Mesenchymal stem cell (in vitro differentiated cells and primary cell): ENCODE results near the gene NDUFA12.

Experiments used
- DNase-seq: peaks from one replicate; pipeline ENCODE4 v3.0.0-alpha.2; 2013
- H2AFZ ChIP-seq: one replicate; pipeline ENCODE4 v1.6.1; 2013; ENCODE audit warnings: low read depth, mild to moderate bottlenecking, control low read depth, inconsistent platforms, low read length, moderate library complexity
- H2AK5ac ChIP-seq: 2 replicates; pipeline ENCODE4 v1.6.1; 2013; ENCODE audit warnings: low read length, moderate library complexity, mild to moderate bottlenecking, inconsistent platforms; ENCODE audit not compliant: severe bottlenecking
- H2BK120ac ChIP-seq: one replicate; pipeline ENCODE4 v1.6.1; 2013; ENCODE audit warnings: low read depth, mild to moderate bottlenecking, inconsistent platforms, low read length, moderate library complexity
- H2BK12ac ChIP-seq, 2 experiments: one replicate each; pipeline ENCODE4 v1.6.1; 2013; ENCODE audit warnings: inconsistent platforms in 2 of 2, low read length in 2 of 2, mild to moderate bottlenecking in 2 of 2, moderate library complexity in 2 of 2, control low read depth in 1 of 2
- H2BK15ac ChIP-seq: one replicate; pipeline ENCODE4 v1.6.1; 2013; ENCODE audit warnings: mild to moderate bottlenecking, low read depth, inconsistent platforms; ENCODE audit not compliant: poor library complexity, severe bottlenecking
- H2BK5ac ChIP-seq: 2 replicates; pipeline ENCODE4 v1.6.1; 2013; ENCODE audit warnings: low read depth, mild to moderate bottlenecking, low read length, control low read depth, inconsistent platforms; ENCODE audit not compliant: poor library complexity, severe bottlenecking
- H3K14ac ChIP-seq, 2 experiments: one replicate each; pipeline ENCODE4 v1.6.1; 2013; ENCODE audit warnings: inconsistent platforms in 2 of 2, low read length in 2 of 2, control low read depth in 1 of 2, mild to moderate bottlenecking in 1 of 2, moderate library complexity in 1 of 2
- H3K18ac ChIP-seq, 2 experiments: one replicate each; pipeline ENCODE4 v1.6.1; 2013; ENCODE audit warnings: inconsistent platforms in 2 of 2, low read length in 2 of 2, control low read depth in 1 of 2, low read depth in 1 of 2, mild to moderate bottlenecking in 1 of 2
- H3K23ac ChIP-seq, 2 experiments: one replicate each; pipeline ENCODE4 v1.6.1; 2013; ENCODE audit warnings: inconsistent platforms in 2 of 2, low read length in 2 of 2, mild to moderate bottlenecking in 2 of 2, moderate library complexity in 2 of 2, control low read depth in 1 of 2
- H3K27ac ChIP-seq: 2 replicates; pipeline ENCODE4 v1.5.1; 2013; ENCODE audit warnings: mild to moderate bottlenecking, moderate library complexity, low read length, control low read depth, inconsistent platforms; ENCODE audit not compliant: poor library complexity, severe bottlenecking
- H3K27me3 ChIP-seq, 2 experiments: 2 replicates each; pipeline versions ENCODE4 v1.6.1 to v1.7.0; 2013; ENCODE audit warnings: low read length in 2 of 2, mild to moderate bottlenecking in 2 of 2, moderate library complexity in 2 of 2, control low read depth in 1 of 2, inconsistent platforms in 1 of 2; ENCODE audit not compliant: control insufficient read depth in 1 of 2, insufficient read depth in 1 of 2
- H3K36me3 ChIP-seq, 2 experiments: 2 replicates each; pipeline versions ENCODE4 v1.6.1 to v1.7.0; 2013; ENCODE audit warnings: low read length in 2 of 2, control low read depth in 1 of 2, inconsistent platforms in 1 of 2, low read depth in 1 of 2, mild to moderate bottlenecking in 1 of 2; ENCODE audit not compliant: insufficient read depth in 2 of 2, control insufficient read depth in 1 of 2
- H3K4ac ChIP-seq, 2 experiments: one replicate each; pipeline ENCODE4 v1.6.1; 2013; ENCODE audit warnings: inconsistent platforms in 2 of 2, low read length in 2 of 2, mild to moderate bottlenecking in 2 of 2, moderate library complexity in 2 of 2, control low read depth in 1 of 2, low read depth in 1 of 2
- H3K4me1 ChIP-seq: 2 replicates; pipeline ENCODE4 v1.6.1; 2013; ENCODE audit warnings: low read depth, low read length, control low read depth; ENCODE audit not compliant: control insufficient read depth, insufficient read depth
- H3K4me2 ChIP-seq: 2 replicates; pipeline ENCODE4 v1.6.1; 2013; ENCODE audit warnings: low read length, mild to moderate bottlenecking, inconsistent platforms; ENCODE audit not compliant: poor library complexity, severe bottlenecking
- H3K4me3 ChIP-seq, 2 experiments: 2 replicates each; pipeline versions ENCODE4 v1.5.1 to v1.7.0; 2013; ENCODE audit warnings: low read length in 2 of 2, mild to moderate bottlenecking in 2 of 2, control low read depth in 1 of 2, low read depth in 1 of 2; ENCODE audit not compliant: insufficient read depth in 1 of 2
- H3K79me1 ChIP-seq: replicated peaks from 2 replicates; pipeline ENCODE4 v1.6.1; 2013; ENCODE audit warnings: mild to moderate bottlenecking, control low read depth, low read length, inconsistent platforms; ENCODE audit not compliant: poor library complexity, severe bottlenecking
- H3K9ac ChIP-seq: 2 replicates; pipeline ENCODE4 v1.7.0; 2013; ENCODE audit warnings: mild to moderate bottlenecking, low read length, moderate library complexity
- H3K9me3 ChIP-seq: 2 replicates; pipeline ENCODE4 v1.7.0; 2013; ENCODE audit warnings: mild to moderate bottlenecking, low read length; ENCODE audit not compliant: control insufficient read depth
- H4K8ac ChIP-seq: one replicate; pipeline ENCODE4 v1.6.1; 2013; ENCODE audit warnings: inconsistent platforms, mild to moderate bottlenecking, low read length, moderate library complexity
- H4K91ac ChIP-seq: one replicate; pipeline ENCODE4 v1.6.1; 2013; ENCODE audit warnings: mild to moderate bottlenecking, low read length, inconsistent platforms
- WGBS: methylation state at CpG from one replicate; pipeline ENCODE4 v1.1.7; 2013; ENCODE audit warnings: mixed read lengths; 5-methylcytosine and 5-hydroxymethylcytosine counted together

NDUFA12 gene

GRCh38 chr12:95022477-95022876, 19.0 kb upstream of the NDUFA12 start:
- H2BK12ac ChIP-seq: no peak overlapping the region
- H3K4me3 ChIP-seq: no peak overlapping the region
- H3K4ac ChIP-seq: no peak overlapping the region
- H2BK120ac ChIP-seq: no peak overlapping the region
- H2BK5ac ChIP-seq: no peak overlapping the region
- H2AFZ ChIP-seq: no peak overlapping the region
- H3K27ac ChIP-seq: no peak overlapping the region
- H2BK15ac ChIP-seq: no peak overlapping the region
- peaks cover 10 to 41% of the 10 kb centered on the region in 2 experiments for H3K36me3 ChIP-seq
- WGBS: 100% methylated on average over 1 of the region's 2 CpGs
- no peak overlapping the region for H4K8ac ChIP-seq
- H3K23ac ChIP-seq: no peak overlapping the region
- H3K79me1 ChIP-seq: peaks cover 5% of the 10 kb centered on the region
- DNase-seq: no peak
- H3K4me1 ChIP-seq: no peaks in the 10 kb centered on the region
- no peak overlapping the region for H2AK5ac ChIP-seq
- no peak overlapping the region for H3K14ac ChIP-seq
- no peaks in the 10 kb centered on the region for H3K9me3 ChIP-seq
- no peaks in the 10 kb centered on the region for H3K27me3 ChIP-seq
- no peak overlapping the region for H3K9ac ChIP-seq
- H4K91ac ChIP-seq: no peak overlapping the region
- no peak overlapping the region for H3K18ac ChIP-seq
- H3K4me2 ChIP-seq: no peak overlapping the region

DNA sequence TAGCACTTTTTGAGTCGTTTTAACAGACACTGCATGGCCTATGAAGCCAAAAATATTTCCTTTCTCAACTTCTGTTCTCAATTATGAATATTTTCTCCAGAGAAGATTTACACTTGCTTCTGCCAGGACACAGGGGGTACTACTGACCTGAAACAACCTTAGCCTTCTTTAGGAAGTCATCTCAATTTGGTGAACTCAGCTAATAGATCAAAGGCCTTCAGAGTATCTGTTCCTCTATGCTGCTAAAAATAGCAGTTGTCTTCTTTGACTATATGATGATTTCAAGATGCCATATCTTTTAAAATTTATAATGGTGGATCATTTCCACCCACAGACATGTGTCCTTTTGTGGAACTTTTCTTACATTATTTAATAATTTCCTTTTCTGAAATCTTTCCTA, 14.0 kb upstream of the NDUFA12 start:
- H3K9me3 ChIP-seq: no peaks in the 10 kb centered on the region
- WGBS: 62% methylated on average over 1 of the region's 1 CpG
- H2BK5ac ChIP-seq: no peak overlapping the region
- no peak for DNase-seq
- H3K23ac ChIP-seq: no peak overlapping the region
- no peak overlapping the region for H3K4me3 ChIP-seq
- H3K4ac ChIP-seq: no peak overlapping the region
- no peak overlapping the region for H2BK120ac ChIP-seq
- no peak overlapping the region for H2AK5ac ChIP-seq
- H4K91ac ChIP-seq: no peak overlapping the region
- H3K4me1 ChIP-seq: no peaks in the 10 kb centered on the region
- no peak overlapping the region for H3K4me2 ChIP-seq
- H2BK15ac ChIP-seq: no peak overlapping the region
- peaks cover 3 to 8% of the 10 kb centered on the region in 2 experiments for H3K36me3 ChIP-seq
- H3K9ac ChIP-seq: no peak overlapping the region
- H2BK12ac ChIP-seq: no peak overlapping the region
- no peaks in the 10 kb centered on the region for H3K27me3 ChIP-seq
- H3K27ac ChIP-seq: no peak overlapping the region
- H3K79me1 ChIP-seq: no peaks in the 10 kb centered on the region
- no peak overlapping the region for H2AFZ ChIP-seq
- H3K14ac ChIP-seq: no peak overlapping the region
- H4K8ac ChIP-seq: no peak overlapping the region
- no peak overlapping the region for H3K18ac ChIP-seq

DNA sequence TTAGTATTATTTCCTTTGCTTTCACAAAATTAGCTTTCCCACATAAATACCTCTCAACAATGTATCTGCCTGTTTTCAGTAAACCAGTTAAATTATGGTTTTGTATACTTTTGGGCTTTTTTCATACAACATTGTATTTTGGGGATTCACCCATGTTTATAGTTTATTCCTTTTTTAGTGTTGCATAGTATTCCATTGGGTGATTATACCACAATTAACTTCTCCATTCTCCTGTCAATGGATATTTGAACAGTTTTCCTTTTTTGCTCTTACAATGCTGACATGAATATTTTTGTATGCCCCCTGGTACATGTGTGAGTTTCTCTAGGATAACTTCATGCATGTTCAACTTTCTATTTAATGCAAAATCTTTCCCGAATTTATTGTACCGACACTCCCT, 12.6 kb upstream of the NDUFA12 start:
- 100% methylated on average over 1 of the region's 2 CpGs for whole genome bisulfite sequencing
- DNase-seq: no peak
- H3K23ac ChIP-seq: no peak overlapping the region
- H3K27ac ChIP-seq: no peak overlapping the region
- no peak overlapping the region for H3K4me3 ChIP-seq
- no peaks in the 10 kb centered on the region for H3K79me1 ChIP-seq
- H4K8ac ChIP-seq: no peak overlapping the region
- H2BK5ac ChIP-seq: no peak overlapping the region
- H2BK12ac ChIP-seq: no peak overlapping the region
- no peaks in the 10 kb centered on the region for H3K9me3 ChIP-seq
- no peak overlapping the region for H2AFZ ChIP-seq
- H4K91ac ChIP-seq: no peak overlapping the region
- H3K4me1 ChIP-seq: no peaks in the 10 kb centered on the region
- H2AK5ac ChIP-seq: no peak overlapping the region
- no peak overlapping the region for H3K18ac ChIP-seq
- no peak overlapping the region for H3K4me2 ChIP-seq
- no peak overlapping the region for H2BK15ac ChIP-seq
- H2BK120ac ChIP-seq: no peak overlapping the region
- no peak overlapping the region for H3K14ac ChIP-seq
- H3K27me3 ChIP-seq: no peaks in the 10 kb centered on the region
- no peak overlapping the region for H3K4ac ChIP-seq
- H3K36me3 ChIP-seq: peaks cover 0 to 3% of the 10 kb centered on the region in 2 experiments
- no peak overlapping the region for H3K9ac ChIP-seq

DNA sequence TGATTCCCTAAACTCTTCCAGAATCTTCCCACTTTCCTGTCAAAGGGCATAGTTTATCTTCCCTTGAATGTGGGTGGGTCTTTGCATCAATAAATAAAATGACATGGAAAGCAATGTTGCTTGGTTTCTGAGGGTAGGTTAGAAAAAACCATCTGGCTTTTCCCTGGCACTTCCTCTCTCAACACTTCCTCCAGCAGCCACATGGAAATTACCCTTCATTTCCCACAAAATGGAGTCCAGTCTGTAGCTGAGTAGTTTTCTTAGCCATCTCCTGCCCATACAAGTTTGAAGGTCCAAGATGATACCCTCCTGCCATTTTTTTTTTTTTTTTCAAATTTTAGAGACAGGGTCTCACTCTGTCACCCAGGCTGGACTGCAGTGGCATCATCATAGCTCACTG, 11.1 kb upstream of the NDUFA12 start:
- no peak overlapping the region for H3K14ac ChIP-seq
- H4K91ac ChIP-seq: no peak overlapping the region
- no peak overlapping the region for H3K4ac ChIP-seq
- no peak overlapping the region for H2BK15ac ChIP-seq
- no peak overlapping the region for H2AK5ac ChIP-seq
- H4K8ac ChIP-seq: no peak overlapping the region
- no peak overlapping the region for H3K9ac ChIP-seq
- DNase-seq: no peak
- no peak overlapping the region for H3K18ac ChIP-seq
- no peaks in the 10 kb centered on the region for H3K4me1 ChIP-seq
- H3K79me1 ChIP-seq: no peaks in the 10 kb centered on the region
- no peak overlapping the region for H3K4me2 ChIP-seq
- H3K9me3 ChIP-seq: no peaks in the 10 kb centered on the region
- no peaks in the 10 kb centered on the region for H3K27me3 ChIP-seq
- no peak overlapping the region for H3K23ac ChIP-seq
- no peak overlapping the region for H2AFZ ChIP-seq
- H3K36me3 ChIP-seq: peaks cover 0 to 3% of the 10 kb centered on the region in 2 experiments
- H2BK12ac ChIP-seq: no peak overlapping the region
- no peak overlapping the region for H2BK120ac ChIP-seq
- no peak overlapping the region for H3K4me3 ChIP-seq
- no peak overlapping the region for H3K27ac ChIP-seq
- no peak overlapping the region for H2BK5ac ChIP-seq
